Measurements from ENCODE around the gene ZEB2.

DNA sequence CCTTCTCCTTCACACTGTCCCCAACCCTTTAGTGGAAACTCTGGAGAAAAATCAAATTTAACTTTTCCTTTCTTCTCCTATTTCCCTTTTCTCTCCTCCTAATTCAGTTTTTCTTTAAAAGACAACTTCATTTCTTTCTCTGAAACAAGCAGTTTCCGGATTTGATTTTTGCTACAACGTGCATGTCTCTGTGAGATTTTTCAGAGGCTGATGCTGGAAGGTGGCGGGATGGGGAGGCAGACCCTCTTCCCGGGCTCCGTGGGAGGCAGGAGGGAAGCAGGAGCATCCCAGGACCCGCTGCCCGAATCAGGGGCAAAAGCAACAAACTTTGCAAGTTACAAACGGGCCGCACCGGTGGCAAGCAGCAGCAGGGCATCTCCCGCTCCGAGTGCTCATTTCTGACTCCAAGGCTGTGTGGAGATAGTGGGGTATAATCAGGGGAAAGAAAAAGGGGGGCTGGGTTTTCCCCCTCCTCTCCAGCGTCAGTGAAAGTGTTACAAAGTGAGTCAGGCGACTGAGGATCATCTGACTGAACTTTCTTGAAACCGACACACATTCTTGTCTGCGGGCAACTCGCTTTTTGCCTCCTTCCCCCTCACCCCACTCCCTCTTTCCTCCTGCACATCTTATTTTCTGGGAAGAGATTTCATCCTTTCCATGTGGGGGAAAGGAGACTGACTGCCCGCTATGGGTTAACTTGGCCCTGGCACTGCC lies 6.4 kb downstream of the ZEB2 start:
- TF ChIP-seq, protein P1, sequence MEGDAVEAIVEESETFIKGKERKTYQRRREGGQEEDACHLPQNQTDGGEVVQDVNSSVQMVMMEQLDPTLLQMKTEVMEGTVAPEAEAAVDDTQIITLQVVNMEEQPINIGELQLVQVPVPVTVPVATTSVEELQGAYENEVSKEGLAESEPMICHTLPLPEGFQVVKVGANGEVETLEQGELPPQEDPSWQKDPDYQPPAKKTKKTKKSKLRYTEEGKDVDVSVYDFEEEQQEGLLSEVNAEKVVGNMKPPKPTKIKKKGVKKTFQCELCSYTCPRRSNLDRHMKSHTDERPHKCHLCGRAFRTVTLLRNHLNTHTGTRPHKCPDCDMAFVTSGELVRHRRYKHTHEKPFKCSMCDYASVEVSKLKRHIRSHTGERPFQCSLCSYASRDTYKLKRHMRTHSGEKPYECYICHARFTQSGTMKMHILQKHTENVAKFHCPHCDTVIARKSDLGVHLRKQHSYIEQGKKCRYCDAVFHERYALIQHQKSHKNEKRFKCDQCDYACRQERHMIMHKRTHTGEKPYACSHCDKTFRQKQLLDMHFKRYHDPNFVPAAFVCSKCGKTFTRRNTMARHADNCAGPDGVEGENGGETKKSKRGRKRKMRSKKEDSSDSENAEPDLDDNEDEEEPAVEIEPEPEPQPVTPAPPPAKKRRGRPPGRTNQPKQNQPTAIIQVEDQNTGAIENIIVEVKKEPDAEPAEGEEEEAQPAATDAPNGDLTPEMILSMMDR (IDR thresholded peaks at IDR 0.05; ENCODE audit: insufficient read depth, low read length, poor library complexity, severe bottlenecking), result no peak
- no peak for TF ChIP-seq EZH2phosphoT487 (conservative IDR thresholded peaks at IDR 0.05; ENCODE audit: low read length)

Data from SU-DHL-6 (cell line).